HG03342 (cell line): ENCODE measurements around the gene APOOL.
"Not testable (repeated sequence)": the region's sequence is repeated elsewhere in the genome, so short reads cannot be mapped to it uniquely, and the experiment has no call there.

Source experiments
- ATAC-seq: cut with Tn5 transposase; IDR thresholded peaks from one replicate; pipeline ENCODE4 v1.9.1; 2021; ENCODE audit warnings: mild to moderate bottlenecking, moderate library complexity; ENCODE audit not compliant: unreplicated experiment

Gene APOOL

GRCh38 chrX:85077247-85077646, 73.6 kb downstream of the APOOL start:
- not testable (repeated sequence) for ATAC-seq

- peak; percentile 94 for ATAC-seq
These were observed 81.2 kb downstream of the APOOL start for GRCh38 chrX:85084770-85085393.

GRCh38 chrX:85089321-85089840, 85.7 kb downstream of the APOOL start:
- ATAC-seq, result no peak

- ATAC-seq, result no peak
These were observed 103.7 kb downstream of the APOOL start for GRCh38 chrX:85107407-85107806.

GRCh38 chrX:85108165-85108564, 104.5 kb downstream of the APOOL start:
- no peak for ATAC-seq

- ATAC-seq, result peak; percentile 72
These were observed 105.6 kb downstream of the APOOL start for GRCh38 chrX:85109235-85109634.

- no peak for ATAC-seq
These were observed 107.7 kb downstream of the APOOL start for GRCh38 chrX:85111347-85111746.

- no peak for ATAC-seq
These were observed 108.6 kb downstream of the APOOL start for GRCh38 chrX:85112293-85112692.

GRCh38 chrX:85113746-85114145, 110.1 kb downstream of the APOOL start:
- no peak for ATAC-seq

- ATAC-seq, result no peak
These were observed 110.5 kb downstream of the APOOL start for GRCh38 chrX:85114171-85114570.

- no peak for ATAC-seq
These were observed 111.1 kb downstream of the APOOL start for GRCh38 chrX:85114776-85115175.

GRCh38 chrX:85115252-85115651, 111.6 kb downstream of the APOOL start:
- no peak for ATAC-seq

- no peak for ATAC-seq
These were observed 132.7 kb downstream of the APOOL start for GRCh38 chrX:85136409-85136808.

- ATAC-seq, result no peak
These were observed 135.7 kb downstream of the APOOL start for GRCh38 chrX:85139422-85139821.

GRCh38 chrX:85140964-85141363, 137.3 kb downstream of the APOOL start:
- no peak for ATAC-seq
